IMR-90 (cell line): ENCODE measurements around the gene CBFA2T3. TPM values are rescaled to one million over a fixed set of nuclear protein-coding genes. Genes with fewer than 3 reads are reported as not detected.

ENCODE experiments used
- ATAC-seq: fragments of 200-7000 bp; cut with Tn5 transposase; 2 replicates; pipeline ENCODE4 v1.9.1; 2020; ENCODE audit warnings: low read depth, mild to moderate bottlenecking, moderate library complexity
- BruUV-seq: library from RNA; stranded (reverse); fragments of 400-500 nt; replicated peaks from 2 replicates; lab custom pipeline; 2021; lab: Mats Ljungman, UMichigan
- CTCF ChIA-PET: fragments of 300-600 bp; formaldehyde crosslinking; extraction: SDS; loops from one replicate; lab custom pipeline; 2021; ENCODE audit warnings: antibody characterized with exemption; lab: Yijun Ruan, JAX
- POLR2A ChIA-PET: fragments of 300-600 bp; sonication (Branson Sonifier 250); formaldehyde crosslinking; loops from one replicate; lab custom pipeline; 2022; ENCODE audit warnings: antibody characterized with exemption; ENCODE audit not compliant: unreplicated experiment; lab: Charles Lee
- DNase-seq: peaks from one replicate; pipeline ENCODE4 v3.0.0; 2013
- H2AFZ ChIP-seq: replicated peaks from 2 replicates; pipeline ENCODE3; 2013; ENCODE audit warnings: low read length, mild to moderate bottlenecking; ENCODE audit not compliant: poor library complexity
- H2AK5ac ChIP-seq: 2 replicates; pipeline ENCODE4 v1.6.1; 2013; ENCODE audit warnings: low read depth, low read length, inconsistent platforms
- H2AK9ac ChIP-seq: replicated peaks from 2 replicates; pipeline ENCODE3; 2013; ENCODE audit warnings: mild to moderate bottlenecking, low read depth, low read length, moderate library complexity; ENCODE audit not compliant: poor library complexity
- H2BK120ac ChIP-seq: 2 replicates; pipeline ENCODE4 v1.6.1; 2013; ENCODE audit warnings: low read depth, low read length, inconsistent platforms
- H2BK15ac ChIP-seq: 3 replicates; pipeline ENCODE4 v1.6.1; 2013; ENCODE audit warnings: low read depth, low read length, inconsistent platforms
- H2BK20ac ChIP-seq: 2 replicates; pipeline ENCODE4 v1.6.1; 2013; ENCODE audit warnings: low read depth, mild to moderate bottlenecking, inconsistent platforms, low read length, moderate library complexity
- H2BK5ac ChIP-seq: 2 replicates; pipeline ENCODE4 v1.6.1; 2013; ENCODE audit warnings: mild to moderate bottlenecking, low read depth, low read length, inconsistent platforms; ENCODE audit not compliant: poor library complexity, severe bottlenecking
- H3K14ac ChIP-seq: replicated peaks from 2 replicates; pipeline ENCODE4 v1.6.1; 2013; ENCODE audit warnings: low read depth, low read length, inconsistent platforms
- H3K18ac ChIP-seq: 2 replicates; pipeline ENCODE4 v1.6.1; 2013; ENCODE audit warnings: low read depth, low read length, control low read depth
- H3K23ac ChIP-seq: 2 replicates; pipeline ENCODE4 v1.6.1; 2013; ENCODE audit warnings: low read depth, low read length, inconsistent platforms
- H3K27ac ChIP-seq: 2 replicates; pipeline ENCODE4 v1.5.1; 2013; ENCODE audit warnings: mild to moderate bottlenecking, control low read depth, low read length; ENCODE audit not compliant: insufficient read depth
- H3K27me3 ChIP-seq: 2 replicates; pipeline ENCODE4 v1.6.1; 2013; ENCODE audit warnings: low read length; ENCODE audit not compliant: control insufficient read depth, insufficient read depth
- H3K36me3 ChIP-seq: 2 replicates; pipeline ENCODE4 v1.6.1; 2013; ENCODE audit warnings: low read length, mixed read lengths; ENCODE audit not compliant: control insufficient read depth, insufficient read depth
- H3K4ac ChIP-seq: 2 replicates; pipeline ENCODE4 v1.6.1; 2013; ENCODE audit warnings: low read depth, low read length, inconsistent platforms
- H3K4me1 ChIP-seq: 2 replicates; pipeline ENCODE4 v1.6.1; 2013; ENCODE audit warnings: low read length, mixed read lengths; ENCODE audit not compliant: control insufficient read depth, insufficient read depth
- H3K4me2 ChIP-seq: 2 replicates; pipeline ENCODE4 v1.6.1; 2013; ENCODE audit warnings: low read depth, mild to moderate bottlenecking, control low read depth, low read length, moderate library complexity
- H3K4me3 ChIP-seq: 2 replicates; pipeline ENCODE4 v1.5.1; 2013; ENCODE audit warnings: low read depth, mild to moderate bottlenecking, control low read depth, low read length, moderate library complexity; ENCODE audit not compliant: insufficient read depth
- H3K56ac ChIP-seq: 2 replicates; pipeline ENCODE4 v1.6.1; 2013; ENCODE audit warnings: low read length, inconsistent platforms; ENCODE audit not compliant: insufficient read depth; ENCODE audit errors: extremely low read depth
- H3K79me1 ChIP-seq, 2 experiments: 2 replicates each; pipeline ENCODE4 v1.6.1; 2013; ENCODE audit warnings: low read length in 2 of 2, inconsistent platforms in 1 of 2, low read depth in 1 of 2
- H3K9ac ChIP-seq: 2 replicates; pipeline ENCODE4 v1.6.1; 2013; ENCODE audit warnings: low read depth, low read length, control low read depth
- H3K9me1 ChIP-seq: 2 replicates; pipeline ENCODE4 v1.6.1; 2013; ENCODE audit warnings: low read length, inconsistent platforms; ENCODE audit not compliant: insufficient read depth
- H3K9me3 ChIP-seq: 2 replicates; pipeline ENCODE4 v1.6.1; 2013; ENCODE audit warnings: low read length; ENCODE audit not compliant: control insufficient read depth, insufficient read depth
- H4K20me1 ChIP-seq: 2 replicates; pipeline ENCODE4 v1.6.1; 2013; ENCODE audit warnings: low read length, inconsistent platforms; ENCODE audit not compliant: insufficient read depth
- H4K5ac ChIP-seq: 2 replicates; pipeline ENCODE4 v1.6.1; 2013; ENCODE audit warnings: mild to moderate bottlenecking, low read depth, low read length, control low read depth
- H4K8ac ChIP-seq, 2 experiments: 2 replicates each; pipeline ENCODE4 v1.6.1; 2013; ENCODE audit warnings: low read depth in 2 of 2, low read length in 2 of 2, control low read depth in 1 of 2, inconsistent platforms in 1 of 2
- H4K91ac ChIP-seq: 2 replicates; pipeline ENCODE4 v1.6.1; 2013; ENCODE audit warnings: low read depth, low read length, inconsistent platforms; ENCODE audit not compliant: insufficient read depth
- BHLHE40 ChIP-seq: fragments of 150-350 bp; IDR thresholded peaks from 2 replicates; pipeline ENCODE4 v1.6.1; 2016; ENCODE audit warnings: mild to moderate bottlenecking, low read depth, low read length
- CEBPB ChIP-seq: IDR thresholded peaks from 2 replicates; pipeline ENCODE4 v1.6.1; 2012; ENCODE audit warnings: low read depth, low read length, improper control_type of control experiment
- CTCF ChIP-seq: conservative IDR thresholded peaks from 2 replicates; pipeline ENCODE4 v1.5.1; 2012; ENCODE audit warnings: mild to moderate bottlenecking, low read depth, low read length, improper control_type of control experiment
- ELK1 ChIP-seq: fragments of 150-350 bp; IDR thresholded peaks from 2 replicates; pipeline ENCODE4 v1.6.1; 2016; ENCODE audit warnings: low read depth, mild to moderate bottlenecking, low read length, moderate library complexity, borderline replicate concordance
- FOS ChIP-seq: fragments of 150-350 bp; IDR thresholded peaks from 2 replicates; pipeline ENCODE4 v1.6.1; 2016; ENCODE audit warnings: low read depth, low read length
- MAFK ChIP-seq: IDR thresholded peaks from 2 replicates; pipeline ENCODE4 v1.6.1; 2012; ENCODE audit warnings: low read depth, low read length, improper control_type of control experiment
- MXI1 ChIP-seq: IDR thresholded peaks from 2 replicates; pipeline ENCODE4 v1.6.1; 2012; ENCODE audit warnings: low read depth, mild to moderate bottlenecking, low read length, moderate library complexity, borderline replicate concordance
- NFE2L2 ChIP-seq: fragments of 150-350 bp; IDR thresholded peaks from 2 replicates; pipeline ENCODE4 v1.6.1; 2016; ENCODE audit warnings: low read depth, mild to moderate bottlenecking, low read length
- POLR2A ChIP-seq: IDR thresholded peaks from 2 replicates; pipeline ENCODE4 v1.6.1; 2012; ENCODE audit warnings: mild to moderate bottlenecking, low read depth, low read length
- RCOR1 ChIP-seq: IDR thresholded peaks from 2 replicates; pipeline ENCODE4 v1.6.1; 2012; ENCODE audit warnings: mild to moderate bottlenecking, low read length, improper control_type of control experiment; ENCODE audit not compliant: insufficient replicate concordance
- RFX5 ChIP-seq: IDR thresholded peaks from 2 replicates; pipeline ENCODE4 v1.8.0; 2012; ENCODE audit warnings: low read depth, mild to moderate bottlenecking, low read length, moderate library complexity
- SMC3 ChIP-seq: fragments of 150-350 bp; IDR thresholded peaks from 2 replicates; pipeline ENCODE4 v1.6.1; 2016; ENCODE audit warnings: low read depth, mild to moderate bottlenecking, antibody characterized with exemption, low read length, moderate library complexity
- USF2 ChIP-seq: fragments of 150-350 bp; IDR thresholded peaks from 2 replicates; pipeline ENCODE4 v1.6.1; 2017; ENCODE audit warnings: mild to moderate bottlenecking, antibody characterized with exemption, low read length, low read depth
- WGBS, 2 experiments: methylation state at CpG; one replicate each; pipeline versions ENCODE4 v1.1.5 to v1.1.7; 2013; ENCODE audit warnings: missing lambda C conversion rate in 2 of 2; ENCODE audit not compliant: insufficient read length in 1 of 2; ENCODE audit errors: extremely low coverage in 2 of 2; 5-methylcytosine and 5-hydroxymethylcytosine counted together
- dilution Hi-C: fragments of 300-500 bp; cut with HindIII; formaldehyde crosslinking; loops from one replicate; pipeline ENCODE4 v1.14.3; 2018; ENCODE audit warnings: low sequenced_read_pairs; ENCODE audit not compliant: unreplicated experiment
- in situ Hi-C: fragments of 300-500 bp; cut with MboI; formaldehyde crosslinking; loops from 3 replicates; pipeline ENCODE4 v1.14.3; 2019; ENCODE audit warnings: low sequenced_read_pairs, inconsistent platforms, mixed read lengths
- intact Hi-C: fragments of 100-400 bp; cut with micrococcal nuclease; formaldehyde crosslinking; loops from 2 replicates; pipeline ENCODE4 v1.10.0; 2022
- polyA plus RNA-seq, 3 experiments: library from polyadenylated mRNA; depleted of rRNA; stranded (reverse); fragments of >200 nt; gene quantifications; 2 replicates each; pipeline ENCODE4 v1.2.3, GENCODE V29; 2012; ENCODE audit warnings: low replicate concordance in 1 of 3
- total RNA-seq: library from RNA; depleted of rRNA; stranded (reverse); fragments of >200 nt; gene quantifications from 2 replicates; pipeline ENCODE4 v1.2.3, GENCODE V29; 2012

CBFA2T3 gene
- total and polyA plus RNA-seq, 2 of the 4 experiments (the other 2 are of a cell fraction): not detected

- H3K56ac ChIP-seq: no peak overlapping the region
- H3K4me1 ChIP-seq: peaks cover 9% of the 10 kb centered on the region
- ATAC-seq (peak; percentile 55), DNase-seq (no peak)
- TF ChIP-seq NFE2L2 (no peak), BHLHE40 (no peak), FOS (no peak), USF2 (no peak), MAFK (no peak), CTCF (no peak), RFX5 (no peak), POLR2A (no peak), RCOR1 (no peak), CEBPB (no peak), ELK1 (no peak), MXI1 (no peak), SMC3 (no peak)
- H3K9me3 ChIP-seq: no peaks in the 10 kb centered on the region
- POLR2A ChIA-PET: interaction anchor here (0.8 kb wide), 1 partner anchor 10 kb away, joined by 3 read pairs; no protein-coding TSS in a partner anchor
- H3K27me3 ChIP-seq: no peaks in the 10 kb centered on the region
- peak overlapping the region; percentile 91 for H2BK5ac ChIP-seq
- peak overlapping the region; percentile 96 for H2AFZ ChIP-seq
- no peak overlapping the region for H4K5ac ChIP-seq
- H3K4ac ChIP-seq: peak overlapping the region; percentile 76
- 23% methylated on average over 9 of the region's 53 CpGs; no CpG with 5 or more reads in 1 of the 2 experiments for WGBS, 2 experiments
- CTCF ChIA-PET: interaction anchor here (1.5 to 2.0 kb wide), 3 partner anchors 29 to 46 kb away, joined by 3 to 7 read pairs (median 7); partner anchors contain the start of gene APRT
- no peak overlapping the region for H2BK15ac ChIP-seq
- H2BK20ac ChIP-seq: no peak overlapping the region
- no peak overlapping the region for H3K18ac ChIP-seq
- 0 out of 2 replicates have a peak, but pooled peaks cover 4% of the 10 kb centered on the region for H3K9me1 ChIP-seq
- peak overlapping the region; percentile 70; the same call in 1 of the 2 replicates for H3K14ac ChIP-seq
- no peak overlapping the region; the same call in 1 of the 2 replicates for H4K91ac ChIP-seq
- H3K9ac ChIP-seq: peak overlapping the region; percentile 63
- BruUV-seq: no TSS peak
- in situ Hi-C loops: no loop called here
- H4K20me1 ChIP-seq: peaks cover 18% of the 10 kb centered on the region
- H2BK120ac ChIP-seq: no peak overlapping the region
- dilution Hi-C loops: no loop called here
- peak overlapping the region in 1 of 2 experiments; percentile 33; a peak in 1 of 4 replicates for H4K8ac ChIP-seq
- peaks cover 9 to 38% of the 10 kb centered on the region in 2 experiments for H3K79me1 ChIP-seq
- peak overlapping the region; percentile 72 for H3K4me2 ChIP-seq
- peak overlapping the region; percentile 96 for H2AK9ac ChIP-seq
- H3K36me3 ChIP-seq: peaks cover 22% of the 10 kb centered on the region
- peak overlapping the region; percentile 88 for H3K4me3 ChIP-seq
- H3K23ac ChIP-seq: no peak overlapping the region; the same call in 1 of the 2 replicates
- H3K27ac ChIP-seq: peak overlapping the region; percentile 86
- H2AK5ac ChIP-seq: peak overlapping the region; percentile 82
- intact Hi-C loops: loop anchor here (2.0 to 5.0 kb wide), 2 partner anchors 71 to 361 kb away; partner anchors contain the start of gene ZNF778
These were observed 120.7 kb downstream of the CBFA2T3 start for GRCh38 chr16:88856122-88856827.
